HepG2 (cell line): ENCODE data around the gene MYADML2. TPM values are rescaled to one million over a fixed set of nuclear protein-coding genes. Genes with fewer than 3 reads are reported as not detected.

Experiments
- ARID5B ChIP-seq: IDR thresholded peaks from 2 replicates; pipeline ENCODE4 v1.4.0; 2020; ENCODE audit warnings: mild to moderate bottlenecking, missing genetic modification reagents
- BHLHE40 ChIP-seq: IDR thresholded peaks from 2 replicates; pipeline ENCODE4 v1.6.1; 2011; ENCODE audit warnings: low read length, improper control_type of control experiment
- DRAP1 ChIP-seq: IDR thresholded peaks from 2 replicates; pipeline ENCODE4 v1.6.1; 2016; ENCODE audit warnings: missing genetic modification reagents, missing compliant biosample characterization
- ELF4 ChIP-seq: sonication (generic); formaldehyde crosslinking; IDR thresholded peaks from 2 replicates; pipeline ENCODE4 v1.5.0; 2020; ENCODE audit warnings: missing genetic modification reagents, mild to moderate bottlenecking, moderate library complexity, borderline replicate concordance
- EZH2 ChIP-seq: conservative IDR thresholded peaks from 2 replicates; pipeline ENCODE4 v1.6.1; 2012; ENCODE audit warnings: mild to moderate bottlenecking, low read depth, low read length, moderate library complexity
- KMT2A ChIP-seq: sonication (generic); formaldehyde crosslinking; IDR thresholded peaks from 2 replicates; pipeline ENCODE4 v1.4.0; 2020; ENCODE audit warnings: missing genetic modification reagents
- MXI1 ChIP-seq: IDR thresholded peaks from 3 replicates; pipeline ENCODE4 v1.6.1; 2012; ENCODE audit warnings: low read depth, low read length, inconsistent platforms, borderline replicate concordance
- RBM39 ChIP-seq: fragments of 200-400 bp; formaldehyde crosslinking; IDR thresholded peaks from one replicate; pipeline ENCODE4 v1.6.1; 2018; ENCODE audit warnings: antibody characterized with exemption, mild to moderate bottlenecking, low read depth, low read length; ENCODE audit not compliant: poor library complexity, severe bottlenecking
- RXRA ChIP-seq: sonication (generic); formaldehyde crosslinking; IDR thresholded peaks from 2 replicates; pipeline ENCODE4 v1.5.1; 2020; ENCODE audit warnings: missing genetic modification reagents
- SKIL ChIP-seq: sonication (generic); formaldehyde crosslinking; IDR thresholded peaks from 2 replicates; pipeline ENCODE4 v1.8.0; 2022; ENCODE audit warnings: missing genetic modification reagents, mild to moderate bottlenecking, moderate library complexity, borderline replicate concordance
- SOX13 ChIP-seq, 3 experiments: fragments of 450-650 bp in 1 of 3; sonication (generic) in 1 of 3; formaldehyde crosslinking in 1 of 3; IDR thresholded peaks in 2 of 3; conservative IDR thresholded peaks in 1 of 3; 2 replicates each; pipeline versions ENCODE4 v1.5.0 to v1.6.1; 2016 to 2020; ENCODE audit warnings: antibody characterized with exemption in 1 of 3, mild to moderate bottlenecking in 1 of 3, missing compliant biosample characterization in 1 of 3, missing genetic modification reagents in 1 of 3, moderate library complexity in 1 of 3
- SRSF4 ChIP-seq: fragments of 200-400 bp; formaldehyde crosslinking; IDR thresholded peaks from one replicate; pipeline ENCODE4 v1.6.1; 2018; ENCODE audit warnings: mild to moderate bottlenecking, low read depth, low read length, moderate library complexity; ENCODE audit not compliant: poor library complexity, severe bottlenecking
- ZNF580 ChIP-seq: IDR thresholded peaks from 2 replicates; pipeline ENCODE4 v1.6.1; 2016; ENCODE audit warnings: low read depth, borderline replicate concordance
- ZNF747 ChIP-seq: sonication (generic); formaldehyde crosslinking; IDR thresholded peaks from 2 replicates; pipeline ENCODE4 v1.8.1; 2023; ENCODE audit warnings: missing genetic modification reagents, mild to moderate bottlenecking, borderline replicate concordance
- ZNF891 ChIP-seq: sonication (generic); formaldehyde crosslinking; IDR thresholded peaks from 2 replicates; pipeline ENCODE4 v1.5.0; 2020; ENCODE audit warnings: mild to moderate bottlenecking, missing genetic modification reagents
- ZSCAN9 ChIP-seq: IDR thresholded peaks from 2 replicates; pipeline ENCODE4 v1.6.1; 2016; ENCODE audit warnings: borderline replicate concordance
- polyA plus RNA-seq, 8 experiments: library from polyadenylated mRNA; depleted of rRNA in 3 of 8; stranded (reverse) in 7 of 8; unstranded in 1 of 8; fragments of >200 nt; fragmentation: Illumina TruSeq in 4 of 8; extraction: Trizol in 4 of 8; gene quantifications; 2 replicates each; pipeline versions ENCODE4 v1.2.1 to v1.2.3, GENCODE V29; 2011 to 2016; ENCODE audit warnings: low read depth in 4 of 8, missing spikeins in 1 of 8, mixed read lengths in 1 of 8; ENCODE audit not compliant: insufficient read depth in 1 of 8
- total RNA-seq, 5 experiments: library from RNA; depleted of rRNA; stranded (reverse); fragments of >200 nt; fragmentation: Illumina TruSeq; extraction: Trizol; gene quantifications; 2 replicates each; pipeline ENCODE4 v1.2.3, GENCODE V29; 2016; ENCODE audit warnings: low read depth in 1 of 5
- TF ChIP-seq, protein P1 (sequence below), 2 experiments: sonication (generic) in 1 of 2; formaldehyde crosslinking in 1 of 2; IDR thresholded peaks; 2 replicates each; pipeline versions ENCODE4 v1.5.1 to v1.6.1; 2011 to 2020; ENCODE audit warnings: borderline replicate concordance in 1 of 2, low read depth in 1 of 2, low read length in 1 of 2, mild to moderate bottlenecking in 1 of 2, missing genetic modification reagents in 1 of 2, moderate library complexity in 1 of 2

MYADML2 gene
- total and polyA plus RNA-seq, 2 of the 13 experiments (the other 11 are each of a cell fraction or from before 2014, with no cell fraction given): not detected

GRCh38 chr17:81924557-81925532 is 22.2 kb downstream of the MYADML2 start (continued):
- TF ChIP-seq ZNF891 (CRISPR knock-in tag) (no peak), SRSF4 (no peak), ARID5B (CRISPR knock-in tag) (no peak), ZNF580 (CRISPR knock-in tag) (no peak), BHLHE40 (no peak), RBM39 (no peak), MXI1 (peak; percentile 76; the same call in 1 of the 3 replicates), ZNF747 (CRISPR knock-in tag) (no peak), RXRA (peak; percentile 67), DRAP1 (CRISPR knock-in tag) (no peak), ELF4 (CRISPR knock-in tag) (no peak), SOX13 (IDR thresholded peaks at IDR 0.05) (no peak), SOX13 (CRISPR knock-in tag; conservative IDR thresholded peaks at IDR 0.05 in 1 of 2, IDR thresholded peaks at IDR 0.05 in 1 of 2) (0 out of 4 replicates have a peak, but pooled peaks of 1 of the 2 experiments have one; percentile 16), EZH2 (no peak), KMT2A (no peak; the same call in 1 of the 2 replicates), ZSCAN9 (no peak), SKIL (CRISPR knock-in tag) (no peak)
- TF ChIP-seq, protein P1, sequence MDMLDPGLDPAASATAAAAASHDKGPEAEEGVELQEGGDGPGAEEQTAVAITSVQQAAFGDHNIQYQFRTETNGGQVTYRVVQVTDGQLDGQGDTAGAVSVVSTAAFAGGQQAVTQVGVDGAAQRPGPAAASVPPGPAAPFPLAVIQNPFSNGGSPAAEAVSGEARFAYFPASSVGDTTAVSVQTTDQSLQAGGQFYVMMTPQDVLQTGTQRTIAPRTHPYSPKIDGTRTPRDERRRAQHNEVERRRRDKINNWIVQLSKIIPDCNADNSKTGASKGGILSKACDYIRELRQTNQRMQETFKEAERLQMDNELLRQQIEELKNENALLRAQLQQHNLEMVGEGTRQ (IDR thresholded peaks at IDR 0.05; ENCODE audit: low read depth, low read length): no peak
- TF ChIP-seq, protein P1 (CRISPR knock-in tag; IDR thresholded peaks at IDR 0.05; ENCODE audit: borderline replicate concordance): no peak
